Loucy (cell line): ENCODE data around the gene ZNF160.
A peak's percentile ranks its signal among the peaks of the same experiment; 100 is the strongest.
"Not testable (repeated sequence)": the region's sequence is repeated elsewhere in the genome, so short reads cannot be mapped to it uniquely, and the experiment has no call there.

ENCODE experiments used
- H2AFZ ChIP-seq: fragments of 200-600 bp; sonication (generic); 2 replicates; pipeline ENCODE4 v1.6.0; 2016; ENCODE audit warnings: antibody characterized with exemption, mild to moderate bottlenecking, low read length, moderate library complexity
- H3F3A ChIP-seq: fragments of 200-600 bp; 2 replicates; pipeline ENCODE4 v1.6.0; 2016; ENCODE audit warnings: antibody characterized with exemption, low read depth, mild to moderate bottlenecking
- H3K27me3 ChIP-seq: fragments of 200-600 bp; sonication (generic); 2 replicates; pipeline ENCODE4 v1.6.1; 2014; ENCODE audit warnings: low read length, mild to moderate bottlenecking; ENCODE audit not compliant: insufficient read depth, poor library complexity, severe bottlenecking
- H3K36me3 ChIP-seq: fragments of 200-600 bp; sonication (generic); 2 replicates; pipeline ENCODE4 v1.6.1; 2016; ENCODE audit warnings: low read length; ENCODE audit not compliant: insufficient read depth
- H3K4me1 ChIP-seq: fragments of 200-600 bp; sonication (generic); 2 replicates; pipeline ENCODE4 v1.5.1; 2014; ENCODE audit warnings: low read length, mild to moderate bottlenecking; ENCODE audit not compliant: insufficient read depth, poor library complexity, severe bottlenecking
- H3K4me2 ChIP-seq: fragments of 200-600 bp; sonication (generic); 2 replicates; pipeline ENCODE4 v1.6.0; 2014; ENCODE audit warnings: antibody characterized with exemption, low read length, low read depth, mild to moderate bottlenecking; ENCODE audit not compliant: poor library complexity, severe bottlenecking
- H3K4me3 ChIP-seq: fragments of 200-600 bp; sonication (generic); 2 replicates; pipeline ENCODE4 v1.5.1; 2014; ENCODE audit warnings: low read length, mild to moderate bottlenecking, mixed read lengths; ENCODE audit not compliant: poor library complexity, severe bottlenecking
- H3K79me2 ChIP-seq: fragments of 200-600 bp; sonication (generic); 2 replicates; pipeline ENCODE4 v1.6.1; 2014; ENCODE audit warnings: low read length; ENCODE audit not compliant: insufficient read depth
- H3K9ac ChIP-seq: fragments of 200-600 bp; sonication (generic); 2 replicates; pipeline ENCODE4 v1.6.0; 2014; ENCODE audit warnings: mild to moderate bottlenecking, low read depth, low read length, moderate library complexity; ENCODE audit not compliant: poor library complexity, severe bottlenecking
- H3K9me2 ChIP-seq: fragments of 200-600 bp; sonication (generic); replicated peaks from 2 replicates; pipeline ENCODE4 v1.6.1; 2016; ENCODE audit warnings: low read depth, low read length, mixed read lengths
- H3K9me3 ChIP-seq: fragments of 200-600 bp; sonication (generic); 2 replicates; pipeline ENCODE4 v1.6.1; 2014; ENCODE audit warnings: mild to moderate bottlenecking, antibody characterized with exemption, low read length, low read depth; ENCODE audit not compliant: insufficient read depth
- H4K20me1 ChIP-seq: fragments of 200-600 bp; sonication (generic); 2 replicates; pipeline ENCODE4 v1.6.0; 2014; ENCODE audit warnings: antibody characterized with exemption, low read length, mild to moderate bottlenecking; ENCODE audit not compliant: insufficient read depth, poor library complexity, severe bottlenecking
- CTCF ChIP-seq: fragments of 200-600 bp; sonication (generic); conservative IDR thresholded peaks from 2 replicates; pipeline ENCODE4 v1.5.1; 2014; ENCODE audit warnings: mild to moderate bottlenecking, antibody characterized with exemption, low read length
- EZH2phosphoT487 ChIP-seq: fragments of 200-600 bp; IDR thresholded peaks from 2 replicates; pipeline ENCODE4 v1.6.1; 2018; ENCODE audit warnings: antibody characterized with exemption, mild to moderate bottlenecking, moderate library complexity, borderline replicate concordance

ZNF160 gene

GRCh38 chr19:53034054-53034453, 69.2 kb downstream of the ZNF160 start:
- no peak overlapping the region for H3K4me3 ChIP-seq
- TF ChIP-seq CTCF (no peak), EZH2phosphoT487 (no peak)
- H3K9me3 ChIP-seq: peaks cover 3% of the 10 kb centered on the region; the same call in 1 of the 2 replicates
- H3K4me1 ChIP-seq: no peaks in the 10 kb centered on the region
- no peaks in the 10 kb centered on the region for H3K9me2 ChIP-seq
- H3K9ac ChIP-seq: no peak overlapping the region
- H3K27me3 ChIP-seq: no peaks in the 10 kb centered on the region
- H3F3A ChIP-seq: no peaks in the 10 kb centered on the region
- H3K79me2 ChIP-seq: no peaks in the 10 kb centered on the region
- H4K20me1 ChIP-seq: no peaks in the 10 kb centered on the region
- H2AFZ ChIP-seq: no peak overlapping the region
- no peaks in the 10 kb centered on the region for H3K36me3 ChIP-seq
- no peak overlapping the region for H3K4me2 ChIP-seq

GRCh38 chr19:53028306-53028705, 74.9 kb downstream of the ZNF160 start:
- H3K4me2 ChIP-seq, H3K9me2 ChIP-seq, H3K9ac ChIP-seq, H3F3A ChIP-seq, H4K20me1 ChIP-seq, H3K4me3 ChIP-seq, H3K79me2 ChIP-seq, H3K36me3 ChIP-seq, H2AFZ ChIP-seq, H3K27me3 ChIP-seq, H3K9me3 ChIP-seq, H3K4me1 ChIP-seq: not testable (repeated sequence)

GRCh38 chr19:53019684-53020083, 83.5 kb downstream of the ZNF160 start:
- H3K4me1 ChIP-seq: no peaks in the 10 kb centered on the region
- no peaks in the 10 kb centered on the region for H3K9me3 ChIP-seq
- no peaks in the 10 kb centered on the region for H3K27me3 ChIP-seq
- no peaks in the 10 kb centered on the region for H4K20me1 ChIP-seq
- H3K9me2 ChIP-seq: no peaks in the 10 kb centered on the region
- no peaks in the 10 kb centered on the region for H3K79me2 ChIP-seq
- no peak overlapping the region for H3K9ac ChIP-seq
- H3K4me2 ChIP-seq: no peak overlapping the region
- H3K4me3 ChIP-seq: no peak overlapping the region
- no peaks in the 10 kb centered on the region for H3K36me3 ChIP-seq
- no peaks in the 10 kb centered on the region for H3F3A ChIP-seq
- H2AFZ ChIP-seq: no peak overlapping the region
- TF ChIP-seq EZH2phosphoT487: no peak
- TF ChIP-seq CTCF: peak; percentile 69
